Activated CD8-positive, alpha-beta T cell treated with anti-CD3 and anti-CD28 coated beads for 36 hours (primary cell): Measurements from ENCODE around the gene FBLIM1. TPM values are rescaled to one million over a fixed set of nuclear protein-coding genes. Genes with fewer than 3 reads are reported as not detected.

Source experiments
- ATAC-seq: fragments of 200-7000 bp; cut with Tn5 transposase; one replicate; pipeline ENCODE4 v1.10.0; 2021; ENCODE audit warnings: mild to moderate bottlenecking, moderate library complexity
- CTCF ChIA-PET: fragments of 350-600 bp; sonication (Branson Sonifier 250); formaldehyde crosslinking; loops from one replicate; lab custom pipeline; 2021; ENCODE audit warnings: antibody characterized with exemption; lab: Charles Lee
- POLR2A ChIA-PET: fragments of 350-600 bp; sonication (Branson Sonifier 250); formaldehyde crosslinking; loops from one replicate; lab custom pipeline; 2021; ENCODE audit warnings: antibody characterized with exemption; lab: Charles Lee
- DNase-seq: peaks from one replicate; pipeline ENCODE4 v3.0.0-alpha.2; 2020
- H3K27ac Mint-ChIP-seq: one replicate; pipeline ENCODE4 v1.8.0; 2021; ENCODE audit warnings: mild to moderate bottlenecking, mixed read lengths
- H3K27me3 Mint-ChIP-seq: one replicate; pipeline ENCODE4 v1.8.0; 2021; ENCODE audit warnings: mixed read lengths
- H3K36me3 Mint-ChIP-seq: one replicate; pipeline ENCODE4 v1.8.0; 2021; ENCODE audit warnings: low read depth, mixed read lengths
- H3K4me1 Mint-ChIP-seq: one replicate; pipeline ENCODE4 v1.8.0; 2021; ENCODE audit warnings: low read depth, mixed read lengths
- H3K4me3 Mint-ChIP-seq: one replicate; pipeline ENCODE4 v1.8.0; 2021; ENCODE audit warnings: mild to moderate bottlenecking, moderate library complexity, mixed read lengths
- H3K9me3 Mint-ChIP-seq: one replicate; pipeline ENCODE4 v1.8.0; 2021; ENCODE audit warnings: mixed read lengths
- CTCF ChIP-seq: fragments of 200-600 bp; IDR thresholded peaks from one replicate; pipeline ENCODE4 v1.8.0; 2022; ENCODE audit warnings: antibody characterized with exemption, mild to moderate bottlenecking
- intact Hi-C: fragments of 100-400 bp; cut with micrococcal nuclease; formaldehyde crosslinking; loops from one replicate; pipeline ENCODE4 v1.10.0; 2022
- total RNA-seq, 2 experiments: library from RNA; stranded (reverse); gene quantifications; one replicate each; pipeline ENCODE4 v1.2.3, GENCODE V29; 2021

The FBLIM1 gene
- total RNA-seq, 2 experiments from 2014 or later: not detected

GRCh38 chr1:15758953-15759661 lies 512 bp downstream of the FBLIM1 start:
- DNase-seq (no peak), ATAC-seq (peak; percentile 11)
- Mint-ChIP-seq H3K4me3 (no peak overlapping the region), H3K36me3 (no peaks in the 10 kb centered on the region), H3K27ac (no peak overlapping the region), H3K4me1 (peaks cover 10% of the 10 kb centered on the region), H3K27me3 (peaks cover 46% of the 10 kb centered on the region), H3K9me3 (no peaks in the 10 kb centered on the region)
- TF ChIP-seq CTCF: no peak
- ChIA-PET POLR2A (no interaction called here), CTCF (no interaction called here)
- intact Hi-C loops: no loop called here

GRCh38 chr1:15760520-15761211 lies 2.1 kb downstream of the FBLIM1 start:
- peaks cover 10% of the 10 kb centered on the region for H3K4me1 Mint-ChIP-seq
- ChIA-PET CTCF (no interaction called here), POLR2A (no interaction called here)
- H3K4me3 Mint-ChIP-seq: no peak overlapping the region
- intact Hi-C loops: no loop called here
- no peak for TF ChIP-seq CTCF
- H3K9me3 Mint-ChIP-seq: no peaks in the 10 kb centered on the region
- ATAC-seq: no peak
- H3K27ac Mint-ChIP-seq: no peak overlapping the region
- H3K36me3 Mint-ChIP-seq: no peaks in the 10 kb centered on the region
- peaks cover 42% of the 10 kb centered on the region for H3K27me3 Mint-ChIP-seq
- DNase-seq: no peak

- Mint-ChIP-seq H3K27ac (no peak overlapping the region), H3K36me3 (no peaks in the 10 kb centered on the region), H3K9me3 (no peaks in the 10 kb centered on the region), H3K4me3 (no peak overlapping the region), H3K4me1 (peaks cover 5% of the 10 kb centered on the region), H3K27me3 (peaks cover 37% of the 10 kb centered on the region)
- DNase-seq (no peak), ATAC-seq (no peak)
- TF ChIP-seq CTCF: no peak
- intact Hi-C loops: no loop called here
- ChIA-PET POLR2A (no interaction called here), CTCF (interaction anchor here (1.0 to 1.3 kb wide), 2 partner anchors 30 to 54 kb away, joined by 3 to 4 read pairs; no protein-coding TSS in a partner anchor)
Measured at GRCh38 chr1:15761366-15762128, 3.0 kb downstream of the FBLIM1 start.

GRCh38 chr1:15762546-15762945 lies 4.0 kb downstream of the FBLIM1 start:
- TF ChIP-seq CTCF: no peak
- ATAC-seq: no peak
- intact Hi-C loops: no loop called here
- no peaks in the 10 kb centered on the region for H3K36me3 Mint-ChIP-seq
- POLR2A ChIA-PET: no interaction called here
- DNase-seq: no peak
- H3K9me3 Mint-ChIP-seq: no peaks in the 10 kb centered on the region
- H3K27ac Mint-ChIP-seq: no peak overlapping the region
- H3K4me3 Mint-ChIP-seq: no peak overlapping the region
- peaks cover 28% of the 10 kb centered on the region for H3K27me3 Mint-ChIP-seq
- CTCF ChIA-PET: interaction anchor here (1.0 to 1.3 kb wide), 2 partner anchors 29 to 53 kb away, joined by 3 to 4 read pairs; no protein-coding TSS in a partner anchor
- peaks cover 3% of the 10 kb centered on the region for H3K4me1 Mint-ChIP-seq
